Measurements from ENCODE around the gene RALGDS. TPM values are rescaled to one million over a fixed set of nuclear protein-coding genes. Genes with fewer than 3 reads are reported as not detected.
A peak's percentile ranks its signal among the peaks of the same experiment; 100 is the strongest.

RALGDS gene
- total and polyA plus RNA-seq, 2 of the 13 experiments (the other 11 are each of a cell fraction or from before 2014, with no cell fraction given): 12.9 to 25.5 TPM

DNA sequence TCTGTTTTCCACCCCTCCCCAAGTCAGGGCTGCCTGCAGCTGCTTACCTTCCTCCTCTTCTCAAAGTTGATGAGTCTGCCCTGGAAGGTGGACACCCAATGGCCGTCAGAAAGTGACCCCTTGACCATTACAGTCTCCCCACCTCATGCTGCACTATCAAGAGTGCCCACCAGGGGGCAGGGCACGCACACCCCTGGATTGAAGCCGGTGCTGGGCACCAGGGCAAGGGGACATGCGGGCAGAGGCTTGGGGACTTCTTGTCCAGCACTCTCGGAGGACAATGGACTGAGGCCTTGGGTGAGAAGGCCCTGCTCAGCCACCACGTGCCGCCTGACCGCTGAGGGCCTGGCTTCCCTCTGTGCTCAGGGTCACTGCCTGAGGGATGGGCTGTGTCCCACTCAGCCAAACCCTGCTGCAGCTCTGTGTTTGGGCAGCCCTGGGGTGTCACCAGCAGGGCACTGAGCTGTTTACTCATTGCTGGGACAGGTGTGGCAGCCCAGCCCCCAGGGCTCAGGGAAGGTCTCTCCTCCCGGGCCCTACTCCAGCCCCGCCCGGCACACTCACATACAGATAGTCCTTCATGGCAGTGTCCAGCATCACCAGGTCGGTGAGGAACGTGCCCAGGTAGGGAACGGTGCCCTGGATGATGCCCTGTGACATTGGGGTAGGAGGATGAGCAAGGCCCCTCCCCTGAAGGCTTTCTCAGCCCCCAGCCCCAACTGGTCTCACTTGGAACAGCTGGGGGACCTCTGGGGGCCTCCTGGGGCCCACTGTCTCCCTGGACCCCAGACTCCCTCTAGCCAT, 17.7 kb downstream of the RALGDS start (continued):
- no peak for TF ChIP-seq PTBP1 (IDR thresholded peaks at IDR 0.05; ENCODE audit: low read depth, low read length, poor library complexity, severe bottlenecking)
- no peak for TF ChIP-seq ZNF17 (CRISPR knock-in tag; IDR thresholded peaks at IDR 0.05)
- no peak for TF ChIP-seq HNRNPH1 (optimal IDR thresholded peaks at IDR 0.05; ENCODE audit: low read depth, low read length)
- TF ChIP-seq, protein P1, sequence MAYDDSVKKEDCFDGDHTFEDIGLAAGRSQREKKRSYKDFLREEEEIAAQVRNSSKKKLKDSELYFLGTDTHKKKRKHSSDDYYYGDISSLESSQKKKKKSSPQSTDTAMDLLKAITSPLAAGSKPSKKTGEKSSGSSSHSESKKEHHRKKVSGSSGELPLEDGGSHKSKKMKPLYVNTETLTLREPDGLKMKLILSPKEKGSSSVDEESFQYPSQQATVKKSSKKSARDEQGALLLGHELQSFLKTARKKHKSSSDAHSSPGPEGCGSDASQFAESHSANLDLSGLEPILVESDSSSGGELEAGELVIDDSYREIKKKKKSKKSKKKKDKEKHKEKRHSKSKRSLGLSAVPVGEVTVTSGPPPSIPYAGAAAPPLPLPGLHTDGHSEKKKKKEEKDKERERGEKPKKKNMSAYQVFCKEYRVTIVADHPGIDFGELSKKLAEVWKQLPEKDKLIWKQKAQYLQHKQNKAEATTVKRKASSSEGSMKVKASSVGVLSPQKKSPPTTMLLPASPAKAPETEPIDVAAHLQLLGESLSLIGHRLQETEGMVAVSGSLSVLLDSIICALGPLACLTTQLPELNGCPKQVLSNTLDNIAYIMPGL (CRISPR knock-in tag; IDR thresholded peaks at IDR 0.05; ENCODE audit: borderline replicate concordance in 1 of 2, low read depth in 1 of 2): 0 out of 4 replicates have a peak, but pooled peaks of 1 of the 2 experiments have one; percentile 26
- no peak for TF ChIP-seq ETV5 (CRISPR knock-in tag; IDR thresholded peaks at IDR 0.05; ENCODE audit: borderline replicate concordance)
- TF ChIP-seq ZKSCAN1 (IDR thresholded peaks at IDR 0.05; ENCODE audit: low read length): no peak
- TF ChIP-seq ZFX (CRISPR knock-in tag; IDR thresholded peaks at IDR 0.05; ENCODE audit: low read depth): peak; percentile 28; the same call in 1 of the 2 replicates
- no peak for TF ChIP-seq RFX3 (CRISPR knock-in tag; IDR thresholded peaks at IDR 0.05)
- TF ChIP-seq FOXO1 (CRISPR knock-in tag; IDR thresholded peaks at IDR 0.05): 0 out of 2 replicates have a peak, but pooled peaks have one; percentile 20
- no peak for TF ChIP-seq HNRNPLL (IDR thresholded peaks at IDR 0.05; ENCODE audit: low read depth, low read length, poor library complexity, severe bottlenecking)
- no peak for TF ChIP-seq ZNF552 (CRISPR knock-in tag; IDR thresholded peaks at IDR 0.05; ENCODE audit: borderline replicate concordance)
- TF ChIP-seq, protein P2, sequence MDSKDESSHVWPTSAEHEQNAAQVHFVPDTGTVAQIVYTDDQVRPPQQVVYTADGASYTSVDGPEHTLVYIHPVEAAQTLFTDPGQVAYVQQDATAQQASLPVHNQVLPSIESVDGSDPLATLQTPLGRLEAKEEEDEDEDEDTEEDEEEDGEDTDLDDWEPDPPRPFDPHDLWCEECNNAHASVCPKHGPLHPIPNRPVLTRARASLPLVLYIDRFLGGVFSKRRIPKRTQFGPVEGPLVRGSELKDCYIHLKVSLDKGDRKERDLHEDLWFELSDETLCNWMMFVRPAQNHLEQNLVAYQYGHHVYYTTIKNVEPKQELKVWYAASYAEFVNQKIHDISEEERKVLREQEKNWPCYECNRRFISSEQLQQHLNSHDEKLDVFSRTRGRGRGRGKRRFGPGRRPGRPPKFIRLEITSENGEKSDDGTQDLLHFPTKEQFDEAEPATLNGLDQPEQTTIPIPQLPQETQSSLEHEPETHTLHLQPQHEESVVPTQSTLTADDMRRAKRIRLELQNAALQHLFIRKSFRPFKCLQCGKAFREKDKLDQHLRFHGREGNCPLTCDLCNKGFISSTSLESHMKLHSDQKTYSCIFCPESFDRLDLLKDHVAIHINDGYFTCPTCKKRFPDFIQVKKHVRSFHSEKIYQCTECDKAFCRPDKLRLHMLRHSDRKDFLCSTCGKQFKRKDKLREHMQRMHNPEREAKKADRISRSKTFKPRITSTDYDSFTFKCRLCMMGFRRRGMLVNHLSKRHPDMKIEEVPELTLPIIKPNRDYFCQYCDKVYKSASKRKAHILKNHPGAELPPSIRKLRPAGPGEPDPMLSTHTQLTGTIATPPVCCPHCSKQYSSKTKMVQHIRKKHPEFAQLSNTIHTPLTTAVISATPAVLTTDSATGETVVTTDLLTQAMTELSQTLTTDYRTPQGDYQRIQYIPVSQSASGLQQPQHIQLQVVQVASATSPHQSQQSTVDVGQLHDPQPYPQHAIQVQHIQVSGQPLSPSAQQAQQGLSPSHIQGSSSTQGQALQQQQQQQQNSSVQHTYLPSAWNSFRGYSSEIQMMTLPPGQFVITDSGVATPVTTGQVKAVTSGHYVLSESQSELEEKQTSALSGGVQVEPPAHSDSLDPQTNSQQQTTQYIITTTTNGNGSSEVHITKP (CRISPR knock-in tag; IDR thresholded peaks at IDR 0.05; ENCODE audit: low read depth): no peak
- TF ChIP-seq, protein P3, sequence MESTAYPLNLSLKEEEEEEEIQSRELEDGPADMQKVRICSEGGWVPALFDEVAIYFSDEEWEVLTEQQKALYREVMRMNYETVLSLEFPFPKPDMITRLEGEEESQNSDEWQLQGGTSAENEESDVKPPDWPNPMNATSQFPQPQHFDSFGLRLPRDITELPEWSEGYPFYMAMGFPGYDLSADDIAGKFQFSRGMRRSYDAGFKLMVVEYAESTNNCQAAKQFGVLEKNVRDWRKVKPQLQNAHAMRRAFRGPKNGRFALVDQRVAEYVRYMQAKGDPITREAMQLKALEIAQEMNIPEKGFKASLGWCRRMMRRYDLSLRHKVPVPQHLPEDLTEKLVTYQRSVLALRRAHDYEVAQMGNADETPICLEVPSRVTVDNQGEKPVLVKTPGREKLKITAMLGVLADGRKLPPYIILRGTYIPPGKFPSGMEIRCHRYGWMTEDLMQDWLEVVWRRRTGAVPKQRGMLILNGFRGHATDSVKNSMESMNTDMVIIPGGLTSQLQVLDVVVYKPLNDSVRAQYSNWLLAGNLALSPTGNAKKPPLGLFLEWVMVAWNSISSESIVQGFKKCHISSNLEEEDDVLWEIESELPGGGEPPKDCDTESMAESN (CRISPR knock-in tag; conservative IDR thresholded peaks at IDR 0.05): 0 out of 2 replicates have a peak, but pooled peaks have one; percentile 39
- no peak for TF ChIP-seq FIP1L1 (IDR thresholded peaks at IDR 0.05; ENCODE audit: borderline replicate concordance, insufficient read depth, low read depth, low read length)
- TF ChIP-seq ZNF263 (CRISPR knock-in tag; IDR thresholded peaks at IDR 0.05): no peak
- TF ChIP-seq MEIS1 (CRISPR knock-in tag; IDR thresholded peaks at IDR 0.05; ENCODE audit: borderline replicate concordance): no peak
- TF ChIP-seq ZNF512 (CRISPR knock-in tag; IDR thresholded peaks at IDR 0.05): no peak
